Stimulated activated CD8-positive, alpha-beta memory T cell treated with anti-CD3 and anti-CD28 coated beads, Interleukin-7, amount 100 ng/mL, for 24 hours (primary cell): Measurements from ENCODE around the gene NBEAL1.
"Not testable (repeated sequence)": the region's sequence is repeated elsewhere in the genome, so short reads cannot be mapped to it uniquely, and the experiment has no call there.

Source experiments
- DNase-seq: peaks from one replicate; pipeline ENCODE4 v3.0.0-alpha.2; 2020; ENCODE audit warnings: low read depth

NBEAL1 gene

GRCh38 chr2:203229674-203230073 is 215.0 kb downstream of the NBEAL1 start:
- not testable (repeated sequence) for DNase-seq

GRCh38 chr2:203237346-203238238 is 222.9 kb downstream of the NBEAL1 start:
- no peak for DNase-seq

GRCh38 chr2:203238292-203238703 is 223.6 kb downstream of the NBEAL1 start:
- DNase-seq = no peak

GRCh38 chr2:203238704-203239526 is 224.2 kb downstream of the NBEAL1 start, which contains the start of gene CYP20A1:
Gene CYP20A1 (plus strand): TSS chr2:203239018. CDS start chr2:203239063, 45 bp downstream.
- DNase-seq = peak; percentile 90

GRCh38 chr2:203240491-203240890 is 225.8 kb downstream of the NBEAL1 start:
- no peak for DNase-seq

- DNase-seq = no peak
These were observed 227.8 kb downstream of the NBEAL1 start for GRCh38 chr2:203242518-203242917.

GRCh38 chr2:203246646-203247045 is 232.0 kb downstream of the NBEAL1 start:
- DNase-seq = no peak

- DNase-seq = no peak
These were observed 238.1 kb downstream of the NBEAL1 start for GRCh38 chr2:203252818-203253217.

- DNase-seq = not testable (repeated sequence)
These were observed 238.9 kb downstream of the NBEAL1 start for GRCh38 chr2:203253422-203254095.

- DNase-seq = no peak
These were observed 246.9 kb downstream of the NBEAL1 start for GRCh38 chr2:203261326-203262159.
